Activated CD8-positive, alpha-beta memory T cell treated with anti-CD3 and anti-CD28 coated beads, Interleukin-2, amount 50 U/mL, for 48 hours (primary cell): Measurements from ENCODE around the gene AFF3.
"Not testable (repeated sequence)": the region's sequence is repeated elsewhere in the genome, so short reads cannot be mapped to it uniquely, and the experiment has no call there.

Experiments used
- DNase-seq: peaks from one replicate; pipeline ENCODE4 v3.0.0-alpha.2; 2020

Gene AFF3

DNA sequence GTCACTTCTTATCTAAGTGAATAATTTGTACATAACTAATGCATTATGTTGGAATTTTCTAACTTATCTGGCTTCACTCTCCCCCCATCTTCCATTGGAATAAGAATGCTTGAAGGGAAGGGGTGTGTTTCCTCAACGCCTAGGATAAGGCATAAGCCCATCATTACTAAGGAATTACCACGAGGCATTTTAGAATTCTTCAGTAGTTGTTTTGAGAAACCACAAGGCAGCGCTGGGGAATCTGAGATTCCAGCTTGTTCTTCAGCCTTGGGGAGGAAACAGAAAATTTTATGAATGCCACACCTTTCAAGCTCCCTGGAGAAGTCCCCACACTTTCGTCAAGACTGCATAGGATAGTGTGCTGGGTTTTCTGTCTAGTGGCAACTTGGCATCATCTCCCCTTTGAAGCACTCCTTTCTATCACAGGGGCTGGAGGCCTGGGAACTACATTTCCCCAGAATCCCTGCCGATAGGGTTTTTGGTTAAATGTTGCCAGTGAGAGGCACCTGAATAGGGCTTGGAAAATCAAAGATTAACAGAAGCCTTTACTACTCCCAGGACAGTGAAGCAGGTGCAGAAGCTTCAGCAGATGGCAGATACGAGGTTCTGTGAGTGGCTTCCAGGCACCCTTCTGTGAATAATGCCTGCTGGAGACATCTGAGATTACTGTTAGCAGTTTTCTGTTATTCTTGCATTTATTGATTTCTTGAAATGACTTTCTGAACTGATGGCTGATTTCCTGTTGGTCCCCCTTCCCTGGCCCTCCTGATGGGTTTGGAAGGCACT is 459.9 kb downstream of the AFF3 start:
- DNase-seq: no peak

DNA sequence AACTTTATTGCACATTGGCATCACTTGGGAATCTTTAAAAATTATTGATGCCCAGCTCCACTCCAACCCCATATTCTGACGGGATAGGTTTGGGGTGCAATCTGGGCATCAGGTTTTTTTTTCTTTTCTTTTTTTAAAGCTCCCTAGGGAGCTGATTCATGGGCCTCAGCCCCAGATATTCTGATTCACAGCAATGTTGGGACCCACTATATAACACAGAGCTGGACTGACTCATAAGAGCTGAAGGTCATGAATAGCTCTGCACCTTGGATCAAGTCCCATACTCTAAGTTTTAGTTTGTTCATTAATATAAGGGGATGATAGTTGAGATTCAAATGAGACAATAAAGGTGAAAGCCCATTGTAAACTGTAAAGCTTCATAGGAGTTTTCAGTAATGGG is 461.4 kb downstream of the AFF3 start:
- DNase-seq: no peak

DNA sequence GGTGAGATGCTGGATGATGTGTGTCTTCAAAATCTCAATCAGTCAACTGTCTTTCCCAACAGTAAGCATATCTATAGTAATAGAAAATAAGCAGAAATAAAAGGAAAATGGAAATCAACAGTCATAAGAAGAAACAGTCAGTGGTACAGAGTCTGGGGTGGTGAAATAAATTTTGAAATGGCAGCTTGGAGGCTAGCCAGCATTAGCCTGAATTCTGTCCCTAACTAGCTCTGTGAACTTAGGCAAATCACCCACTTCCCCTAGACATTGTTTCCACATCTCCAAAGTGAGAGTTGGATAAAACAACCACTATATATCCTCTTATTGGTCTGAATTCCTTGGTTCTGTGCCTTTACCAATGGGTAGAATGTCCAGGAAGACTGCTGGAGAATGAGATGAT is 462.9 kb downstream of the AFF3 start:
- DNase-seq: no peak

DNA sequence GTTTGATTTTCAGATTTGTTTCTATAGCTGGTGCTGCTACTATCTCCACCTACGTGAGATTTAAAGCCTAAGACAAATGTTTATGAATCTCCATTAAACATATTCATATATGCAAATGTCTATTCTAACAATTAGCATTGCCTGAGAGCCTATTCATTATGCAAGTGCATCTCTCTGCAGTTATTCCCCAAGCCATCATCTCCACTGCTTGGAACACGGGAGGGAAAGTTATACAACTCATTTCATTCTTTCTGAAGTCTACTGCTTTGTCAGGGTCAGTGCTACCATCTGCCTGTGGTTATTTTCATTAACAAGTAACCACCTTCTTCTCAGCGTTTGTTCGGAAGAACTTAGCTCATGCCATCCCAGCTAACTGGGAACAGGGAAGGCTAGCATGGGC is 463.8 kb downstream of the AFF3 start:
- DNase-seq: no peak

DNA sequence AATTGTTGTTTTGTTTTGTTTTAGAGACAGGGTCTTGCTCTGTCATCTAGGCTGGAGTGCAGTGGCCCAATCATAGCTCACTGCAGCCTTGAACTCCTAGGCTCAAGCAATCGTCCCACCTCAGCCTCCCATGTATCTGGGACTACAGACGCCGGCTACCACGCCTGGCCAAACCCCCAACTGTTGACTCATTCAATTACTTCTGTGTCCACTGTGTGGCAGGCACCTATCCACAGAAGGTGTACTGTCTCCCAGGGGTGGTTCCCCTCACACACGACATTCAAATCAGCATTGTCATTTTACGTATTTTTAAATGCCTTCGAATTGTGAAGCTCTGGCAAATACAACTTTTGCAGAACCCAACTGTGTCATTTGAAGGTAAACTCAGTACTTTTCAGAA is 464.6 kb downstream of the AFF3 start:
- DNase-seq: no peak

DNA sequence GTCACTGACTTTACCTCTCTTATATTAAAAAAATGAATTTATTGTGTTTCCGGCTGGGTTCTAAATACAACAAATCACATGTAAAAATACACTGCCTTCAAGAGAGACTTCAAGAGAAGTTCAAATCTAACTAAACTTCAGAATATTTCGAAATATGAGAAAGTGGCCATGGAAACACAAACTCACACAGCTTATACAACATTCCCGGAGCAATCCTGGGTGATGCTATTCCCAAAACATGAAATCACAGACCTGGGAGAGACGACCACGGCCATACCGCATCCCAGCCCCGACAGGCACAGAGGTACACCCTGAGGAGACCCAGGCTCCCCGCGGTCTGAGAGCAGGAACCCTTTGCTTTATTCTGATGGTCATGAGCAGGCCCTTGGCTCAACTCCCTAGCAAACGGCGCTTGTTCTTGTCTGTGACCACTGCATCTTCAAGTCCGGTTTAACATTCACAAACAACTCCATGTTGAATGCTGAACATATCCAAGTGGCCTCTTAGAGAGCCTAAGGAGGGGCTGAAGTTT is 467.2 kb downstream of the AFF3 start:
- no peak for DNase-seq

DNA sequence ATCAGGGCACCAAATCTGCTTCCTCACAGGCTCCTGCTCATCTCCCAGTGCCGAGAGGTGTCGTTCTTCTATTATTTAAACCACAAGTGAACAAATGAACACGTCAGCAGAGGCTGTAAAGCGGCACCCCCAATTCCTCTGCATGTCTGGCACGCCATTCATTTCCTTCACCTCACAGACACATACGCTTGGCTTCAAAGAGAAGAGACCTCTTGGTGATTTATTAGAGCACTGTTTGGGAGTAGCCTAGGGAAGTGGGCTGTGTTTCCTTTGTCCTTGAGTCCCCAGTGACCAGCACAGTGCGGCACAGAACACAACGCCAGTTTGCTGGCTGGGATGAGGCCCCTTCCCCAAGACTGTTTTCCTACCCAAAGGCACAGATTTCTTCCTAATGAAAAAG is 468.3 kb downstream of the AFF3 start:
- DNase-seq: no peak

DNA sequence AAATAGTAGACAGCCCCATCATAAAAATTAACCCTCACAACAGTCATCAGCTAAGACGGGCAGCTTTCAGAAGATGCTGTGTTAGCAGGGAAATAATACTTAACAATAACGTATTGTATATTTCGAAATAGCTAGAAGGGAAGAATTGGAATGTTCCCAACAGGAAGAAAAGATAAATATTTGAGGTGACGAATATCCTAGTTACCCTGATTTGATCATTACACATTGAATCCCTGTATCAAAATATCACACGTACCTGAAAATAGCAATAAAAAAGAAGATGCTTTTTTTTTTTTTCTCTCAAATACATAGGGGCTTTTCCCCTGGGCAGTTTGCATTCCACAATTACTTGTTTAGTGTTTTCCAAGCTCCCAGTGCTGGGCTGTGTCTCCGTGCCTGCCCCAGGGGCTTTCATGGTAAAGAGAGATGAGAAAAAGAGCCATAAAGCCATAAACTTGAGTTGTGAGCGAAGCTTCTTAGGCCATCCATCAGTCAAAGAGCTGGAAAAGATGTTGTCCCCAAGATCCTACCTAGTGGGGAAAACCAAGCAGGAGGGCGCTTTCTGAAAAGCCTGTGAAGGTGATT is 469.5 kb downstream of the AFF3 start:
- no peak for DNase-seq

DNA sequence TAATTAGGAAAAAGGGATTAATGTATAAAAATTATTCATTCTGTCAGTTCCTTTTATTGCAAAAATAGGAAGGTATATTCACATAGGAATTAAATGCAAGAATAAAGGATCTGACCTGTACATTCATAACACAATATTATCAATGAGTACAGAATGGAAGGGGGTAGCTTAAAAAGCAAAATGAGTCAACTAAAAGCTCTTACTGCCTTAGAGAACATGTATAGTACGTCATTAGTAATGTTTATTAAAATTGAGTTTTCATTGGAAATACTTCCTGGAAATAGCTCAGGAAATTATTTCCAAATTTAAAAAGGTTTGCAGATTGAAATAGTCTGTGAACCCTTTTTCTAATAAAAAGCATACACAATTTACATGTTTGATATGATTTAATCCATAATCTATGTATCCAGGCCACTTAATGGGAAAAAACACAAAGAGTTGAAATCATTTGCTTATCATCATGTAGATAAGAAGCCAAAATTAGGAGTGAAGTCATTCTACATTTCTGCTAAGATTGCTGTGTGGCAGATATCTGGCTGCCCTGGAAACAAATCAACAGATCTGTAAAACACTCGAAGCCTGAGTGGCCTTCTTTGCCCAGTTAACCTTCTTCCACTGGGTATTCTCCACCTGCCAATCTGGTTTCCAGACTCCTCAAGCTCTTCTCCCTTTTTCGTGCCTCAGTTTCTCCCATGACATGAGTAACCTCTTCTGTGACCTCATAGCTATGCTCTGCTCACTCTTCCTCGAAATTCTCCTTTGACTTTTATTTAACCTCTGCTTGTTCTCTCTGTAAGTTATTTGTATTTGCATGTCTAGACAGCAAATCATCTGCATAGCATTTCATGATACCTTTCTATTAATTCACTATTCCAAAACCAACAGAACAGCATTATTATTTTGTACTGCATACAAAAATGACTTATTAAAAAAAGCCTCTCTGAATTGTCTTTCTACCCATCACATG is 471.3 kb downstream of the AFF3 start:
- DNase-seq: no peak

DNA sequence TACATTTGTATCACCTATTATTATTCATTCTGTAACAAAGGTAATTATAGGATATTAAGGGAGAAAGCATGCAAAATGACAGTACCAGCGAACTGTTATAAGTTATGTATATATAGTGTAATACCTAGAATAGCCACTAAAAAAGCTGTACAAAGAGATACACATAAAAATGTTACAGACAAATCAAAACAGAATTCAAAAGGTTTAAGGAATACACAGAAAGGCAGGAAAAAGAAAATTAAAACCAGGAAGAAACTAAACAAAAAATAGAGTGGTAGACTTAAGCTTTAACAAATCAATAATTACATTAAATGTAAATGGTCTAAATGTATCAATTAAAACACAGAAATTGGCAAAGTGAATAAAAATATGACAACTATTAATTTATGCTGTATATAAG is 476.1 kb downstream of the AFF3 start:
- DNase-seq: no peak

DNA sequence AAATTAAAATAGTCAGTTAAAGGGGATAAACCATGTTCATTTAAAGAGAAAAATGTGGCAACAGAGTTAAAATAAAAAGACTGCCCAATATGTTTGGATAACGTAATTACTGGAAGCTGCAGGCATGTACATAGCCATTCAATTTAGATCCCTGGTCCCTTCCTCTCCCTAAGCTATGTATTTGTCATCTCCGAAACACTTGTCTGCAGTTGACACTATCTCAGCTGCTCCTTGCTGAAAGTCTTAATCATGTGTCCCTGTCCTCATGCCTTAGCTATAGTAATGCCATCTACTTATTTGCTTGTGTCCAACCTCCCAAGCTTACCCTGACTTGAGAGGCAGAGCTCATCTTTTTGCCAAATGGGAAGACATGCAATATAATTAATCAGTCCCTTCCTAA is 478.7 kb downstream of the AFF3 start:
- no peak for DNase-seq

DNA sequence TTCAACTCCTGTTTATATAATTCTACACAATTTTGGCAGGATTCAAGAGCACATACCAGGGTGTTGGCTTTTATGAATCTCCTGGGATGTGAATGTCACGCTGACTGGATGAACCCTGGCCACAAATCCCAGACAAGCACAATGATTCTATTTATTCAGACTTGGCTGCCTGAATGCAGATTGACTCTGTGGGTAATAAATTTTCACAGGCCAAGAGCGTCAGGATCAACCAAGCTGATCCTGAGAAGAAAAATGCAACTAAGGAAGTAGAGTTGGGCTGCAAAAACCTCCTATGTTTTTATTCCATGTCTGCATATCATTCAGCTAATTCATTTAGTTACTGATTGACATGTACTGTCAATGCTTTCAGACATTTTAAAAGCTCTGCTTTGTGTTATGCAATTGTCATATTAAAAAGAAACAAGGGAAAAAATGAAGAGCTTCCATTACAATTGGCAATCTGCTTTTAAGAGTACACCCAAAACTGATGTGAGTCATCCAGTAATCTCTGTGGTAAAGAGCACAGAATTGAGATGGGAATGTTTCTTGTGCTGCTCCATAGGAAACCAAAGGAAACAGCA is 479.5 kb downstream of the AFF3 start:
- no peak for DNase-seq

DNA sequence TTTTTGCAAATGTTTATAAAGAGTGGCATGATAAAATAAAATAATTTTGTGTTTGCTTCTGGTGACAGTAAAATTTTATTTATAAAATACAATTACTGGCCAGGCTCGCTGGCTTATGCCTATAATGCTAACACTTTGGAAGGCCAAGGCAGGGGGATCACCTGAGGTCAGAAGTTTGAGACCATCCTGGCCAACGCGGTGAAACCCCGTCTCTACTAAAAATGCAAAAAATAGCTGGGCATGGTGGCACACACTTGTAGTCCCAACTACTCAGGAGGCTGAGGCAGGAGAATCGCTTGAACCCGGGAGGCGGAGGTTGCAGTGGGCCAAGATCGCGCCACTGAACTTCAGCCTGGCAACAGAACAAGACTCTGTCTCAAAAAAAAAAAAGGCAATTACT is 480.6 kb downstream of the AFF3 start:
- DNase-seq: not testable (repeated sequence)

DNA sequence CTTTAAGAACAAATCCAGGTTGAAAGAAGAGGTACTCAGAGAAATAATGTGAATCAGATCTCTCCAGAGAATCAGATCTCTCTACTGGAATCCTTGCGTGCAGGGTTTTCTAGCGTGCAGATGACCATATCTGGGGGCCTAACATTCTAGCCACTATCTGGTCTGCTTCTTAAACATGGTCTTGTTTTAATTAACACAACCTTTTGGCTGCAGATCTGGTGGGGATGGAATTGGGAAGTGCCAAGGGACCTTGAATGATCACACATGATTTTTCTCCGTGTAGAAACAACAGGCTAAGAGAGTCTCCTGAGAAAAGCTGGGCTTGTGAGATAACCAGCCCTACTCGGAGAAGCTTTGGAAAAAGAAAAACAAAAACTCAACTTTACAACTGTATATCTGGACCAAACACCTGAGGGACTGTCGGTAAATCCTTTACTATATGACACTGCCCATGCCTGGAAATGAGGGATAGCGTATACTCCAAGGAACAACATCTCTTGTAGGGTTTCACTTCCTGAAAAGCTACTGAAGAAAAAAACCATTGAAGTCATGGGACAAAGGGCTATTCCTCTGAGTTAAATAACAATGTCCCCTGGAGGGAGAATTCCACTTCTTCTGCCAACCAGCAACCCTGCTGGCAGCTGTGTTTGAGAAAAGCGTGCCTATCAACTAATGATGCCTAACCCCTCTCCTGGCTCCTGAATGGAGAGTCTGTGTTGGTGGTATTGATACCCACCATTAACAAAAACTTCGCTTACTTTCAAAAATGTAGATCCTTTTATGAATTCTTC is 481.6 kb downstream of the AFF3 start:
- DNase-seq: no peak

DNA sequence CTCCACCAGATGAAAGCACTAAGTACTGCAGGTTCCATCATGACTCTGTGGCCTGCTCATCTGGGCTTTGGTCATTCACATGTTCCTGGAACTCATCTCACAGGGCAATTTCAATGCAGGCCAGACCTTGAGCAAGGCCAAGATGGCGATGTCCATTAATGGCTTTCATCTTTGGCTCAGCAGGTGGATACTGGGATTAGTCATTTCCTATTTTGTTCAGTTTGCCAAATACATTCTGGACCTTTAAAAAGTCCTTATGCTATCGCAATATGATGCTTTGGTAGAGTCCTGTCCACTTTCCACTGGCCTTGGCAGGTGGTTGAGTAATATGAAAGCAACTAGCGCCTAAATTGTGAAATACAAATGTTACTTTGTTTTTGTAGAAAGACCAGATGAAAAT is 482.5 kb downstream of the AFF3 start:
- no peak for DNase-seq

DNA sequence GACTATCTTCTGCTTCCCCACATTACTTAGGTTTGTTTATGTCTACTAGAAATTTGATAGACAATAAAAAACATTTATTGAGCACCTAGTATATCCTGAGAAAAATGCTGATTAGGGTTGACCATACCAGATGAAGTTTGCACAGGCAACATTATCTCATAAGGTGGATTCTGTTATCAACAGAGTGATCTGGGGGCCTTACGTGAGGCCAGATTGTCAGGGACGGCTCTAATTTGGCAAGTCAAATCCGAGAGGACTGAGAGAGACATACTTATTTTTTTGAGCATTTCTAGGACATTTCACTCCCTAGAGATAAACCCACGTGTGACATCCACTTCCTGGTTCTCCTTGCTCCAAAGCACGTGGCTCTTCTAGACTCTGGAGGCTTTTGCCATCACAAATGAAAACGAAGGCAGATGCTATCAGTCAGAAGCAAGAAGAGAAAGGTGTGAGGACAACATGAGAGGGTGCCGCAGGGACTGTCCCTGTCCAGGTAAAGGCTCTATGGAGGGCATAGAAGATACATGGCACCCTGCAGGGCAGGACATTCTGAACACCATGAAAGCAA is 484.6 kb downstream of the AFF3 start:
- DNase-seq: no peak

DNA sequence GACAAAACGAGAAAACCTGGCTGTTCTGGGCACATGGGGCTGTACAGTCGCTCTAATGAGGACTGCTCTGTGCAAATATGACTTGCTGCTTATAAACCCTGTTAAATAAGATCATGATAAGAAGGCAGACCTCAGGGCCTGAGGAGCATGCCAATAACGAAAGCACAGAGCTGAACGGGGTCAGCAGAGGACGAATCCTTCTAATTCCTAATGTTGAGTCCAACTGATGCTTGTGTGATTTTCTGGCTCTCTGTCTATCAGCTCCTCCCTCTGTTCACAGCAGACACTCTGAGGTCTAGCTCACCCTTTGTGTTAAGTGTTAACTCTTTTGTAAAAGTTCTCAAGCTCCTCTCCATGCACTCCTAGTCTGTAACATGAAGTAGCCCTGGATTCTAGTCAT is 485.4 kb downstream of the AFF3 start:
- DNase-seq: no peak

DNA sequence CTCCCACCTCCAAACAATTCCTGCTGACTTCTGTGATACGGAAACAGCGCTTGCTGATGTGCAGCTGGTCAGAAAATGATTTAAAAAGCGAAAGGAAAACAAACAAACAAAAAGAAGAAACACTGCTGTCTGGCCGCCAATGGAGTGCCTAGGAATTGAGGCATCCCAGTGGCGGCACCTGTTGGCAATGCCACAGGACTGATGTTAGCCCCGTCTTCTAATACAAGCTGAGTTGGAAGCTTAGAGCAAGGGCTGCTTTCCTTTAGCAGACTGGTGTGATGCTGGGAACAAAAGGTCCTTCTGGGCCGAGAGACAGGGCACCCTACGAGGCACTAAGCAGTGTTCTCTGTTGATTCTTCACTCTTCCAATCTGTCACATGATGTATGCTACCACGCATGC is 489.0 kb downstream of the AFF3 start:
- no peak for DNase-seq

DNA sequence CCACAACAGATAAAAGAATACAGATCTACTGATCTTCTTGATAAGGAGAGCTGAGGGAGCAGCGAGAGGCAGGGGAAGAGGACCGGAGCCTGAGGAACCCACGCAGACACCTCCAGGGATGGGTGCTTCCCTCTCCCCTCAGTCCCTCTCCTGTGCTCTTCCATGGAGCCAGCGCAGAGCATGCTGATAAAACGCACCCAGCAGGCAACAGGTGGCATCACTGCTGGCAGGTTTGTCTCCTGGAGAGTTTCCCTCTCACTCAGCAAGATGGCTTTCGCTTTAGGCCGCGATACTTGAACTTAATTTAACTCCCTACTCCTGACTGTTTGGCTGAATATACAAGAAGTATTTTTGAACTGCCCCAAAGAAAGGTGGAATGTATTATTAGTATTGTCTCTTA is 489.5 kb downstream of the AFF3 start:
- no peak for DNase-seq

DNA sequence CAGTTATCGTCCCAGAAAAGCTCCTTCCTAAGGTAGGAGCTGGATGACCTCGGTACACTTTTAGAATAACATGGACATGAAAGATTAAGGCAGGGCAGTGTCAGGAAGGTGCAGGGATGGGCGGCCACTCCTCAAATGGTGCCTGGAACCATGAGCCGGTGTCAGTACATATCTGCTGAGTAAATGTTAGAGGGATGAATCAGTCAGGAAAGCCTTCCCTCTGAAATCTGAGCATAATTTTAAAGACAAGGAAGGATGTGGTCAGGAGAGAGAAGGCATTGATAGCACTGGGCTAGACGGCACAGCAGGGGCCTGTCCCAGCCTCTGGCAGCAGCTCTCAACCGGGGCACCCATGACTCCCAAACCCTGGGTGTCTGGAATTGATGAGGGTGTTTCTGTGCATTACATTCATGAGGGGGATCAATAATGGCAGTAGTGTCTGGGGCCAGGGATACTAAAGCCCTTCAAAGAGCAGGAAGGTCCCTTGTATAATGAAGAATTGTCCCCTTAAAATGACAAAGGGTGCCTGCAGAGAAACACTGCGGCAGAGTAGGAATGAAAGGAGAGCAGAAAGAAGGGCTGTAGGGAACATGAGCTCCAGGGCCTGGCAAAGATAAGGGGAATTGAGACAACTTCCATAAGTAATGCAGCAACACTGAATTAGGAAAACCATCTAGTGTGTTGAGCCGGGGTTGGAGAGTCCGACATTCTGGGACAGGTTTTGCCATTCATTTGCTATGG is 490.3 kb downstream of the AFF3 start:
- no peak for DNase-seq
